ENCODE data around the gene NDC1. TPM values are rescaled to one million over a fixed set of nuclear protein-coding genes. Genes with fewer than 3 reads are reported as not detected.
A peak's percentile ranks its signal among the peaks of the same experiment; 100 is the strongest.

Gene NDC1
- total and polyA plus RNA-seq, 2 donors (not counting 3 experiments of a cell fraction or from before 2014, with no cell fraction given), result 23.2 to 29.2 TPM

- BruUV-seq (replicated peaks), result no TSS peak
- POLR2A ChIA-PET, result no interaction called here
Observed at GRCh38 chr1:53837646-53837923, 511 bp downstream of the NDC1 start.

More at GRCh38 chr1:53837646-53837923, 511 bp downstream of the NDC1 start:
- Histone ChIP-seq H3K4me2 (ENCODE audit: insufficient read depth, low read length) (peak overlapping the region; percentile 84), H3K27me3 (ENCODE audit: control insufficient read depth in 2 of 2, insufficient read depth in 2 of 2, low read length in 2 of 2) (no peaks in the 10 kb centered on the region), H4K20me1 (replicated peaks; ENCODE audit: control insufficient read depth, extremely low read depth, insufficient read depth, low read length) (no peaks in the 10 kb centered on the region), H3K9me3 (replicated peaks; ENCODE audit: control insufficient read depth, insufficient read depth, low read length) (no peaks in the 10 kb centered on the region), H3K9me1 (replicated peaks; ENCODE audit: control insufficient read depth, extremely low read depth, insufficient read depth, low read length) (no peaks in the 10 kb centered on the region), H2AFZ (ENCODE audit: low read depth, low read length) (peak overlapping the region; percentile 81), H3K27ac (ENCODE audit: insufficient read depth, low read depth, low read length) (peak overlapping the region; percentile 82), H3K4me1 (ENCODE audit: control insufficient read depth, extremely low read depth, insufficient read depth, low read length) (peaks cover 5% of the 10 kb centered on the region), H3K4me3 (replicated peaks in 1 of 3; ENCODE audit: insufficient read depth in 1 of 3, low read depth in 1 of 3, low read length in 3 of 3) (peak overlapping the region; percentile 86 to 97 (median 91)), H3K9ac (replicated peaks; ENCODE audit: extremely low read depth, insufficient read depth, low read length) (peak overlapping the region; percentile 89), H3K79me2 (ENCODE audit: control insufficient read depth, insufficient read depth, low read length) (peaks cover 52% of the 10 kb centered on the region), H3K36me3 (ENCODE audit: control insufficient read depth in 2 of 2, extremely low read depth in 1 of 2, insufficient read depth in 2 of 2, low read length in 2 of 2) (no peaks in the 10 kb centered on the region)
- no peak for FAIRE-seq
- intact Hi-C loops (cut with micrococcal nuclease), result no loop called here
- CTCF ChIA-PET, result interaction anchor here (1.9 to 2.1 kb wide), 2 partner anchors 23 to 122 kb away, joined by 4 to 7 read pairs; no protein-coding TSS in a partner anchor
- TF ChIP-seq CTCF (IDR thresholded peaks at IDR 0.05; ENCODE audit: extremely low read depth in 1 of 2, insufficient read depth in 1 of 2, low read depth in 1 of 2, low read length in 2 of 2) (no peak), MYC (IDR thresholded peaks at IDR 0.05; ENCODE audit: low read depth, low read length) (no peak), FOS (IDR thresholded peaks at IDR 0.05; ENCODE audit: borderline replicate concordance, insufficient read depth, low read length) (no peak), GATA2 (IDR thresholded peaks at IDR 0.05; ENCODE audit: insufficient read depth, insufficient read length, low read depth, low read length) (no peak), EZH2 (IDR thresholded peaks at IDR 0.05; ENCODE audit: borderline replicate concordance, low read depth, low read length, severe bottlenecking) (no peak)
- dilution Hi-C loops (cut with MboI; ENCODE audit: extremely low pct_ligation_motif_present, low sequenced_read_pairs), result no loop called here
- DNase-seq (ENCODE audit: low read depth, low spot score), result no peak

All from endothelial cell of umbilical vein (primary cell).